Neural progenitor cell (in vitro differentiated cells): ENCODE data around the gene CTNNA3. TPM values are rescaled to one million over a fixed set of nuclear protein-coding genes. Genes with fewer than 3 reads are reported as not detected.

Source experiments
- DNase-seq: peaks from one replicate; pipeline ENCODE4 v3.0.0-alpha.2; 2016; ENCODE audit warnings: low spot score
- H2AFZ ChIP-seq: fragments of 200-600 bp; sonication (generic); replicated peaks from 2 replicates; pipeline ENCODE4 v1.6.1; 2016; ENCODE audit warnings: antibody characterized with exemption
- H3F3A ChIP-seq: fragments of 200-600 bp; sonication (generic); 2 replicates; pipeline ENCODE4 v1.6.1; 2016; ENCODE audit warnings: antibody characterized with exemption, low read depth
- H3K27ac ChIP-seq: fragments of 200-600 bp; sonication (generic); 2 replicates; pipeline ENCODE4 v1.5.1; 2016; ENCODE audit warnings: mild to moderate bottlenecking
- H3K27me3 ChIP-seq: fragments of 200-600 bp; sonication (generic); 2 replicates; pipeline ENCODE4 v1.6.1; 2016; ENCODE audit warnings: mild to moderate bottlenecking, moderate library complexity
- H3K36me3 ChIP-seq: fragments of 200-600 bp; sonication (generic); 2 replicates; pipeline ENCODE4 v1.5.1; 2016
- H3K4me1 ChIP-seq: fragments of 200-600 bp; sonication (generic); 2 replicates; pipeline ENCODE4 v1.6.1; 2016; ENCODE audit warnings: mixed run types
- H3K4me2 ChIP-seq: fragments of 200-600 bp; sonication (generic); 2 replicates; pipeline ENCODE4 v1.6.1; 2016
- H3K4me3 ChIP-seq: fragments of 200-600 bp; sonication (generic); 2 replicates; pipeline ENCODE4 v1.5.1; 2016
- H3K79me2 ChIP-seq: fragments of 200-600 bp; sonication (generic); 2 replicates; pipeline ENCODE4 v1.6.1; 2016; ENCODE audit warnings: low read depth
- H3K9ac ChIP-seq: fragments of 200-600 bp; sonication (generic); 2 replicates; pipeline ENCODE4 v1.6.1; 2016
- H3K9me3 ChIP-seq: fragments of 200-600 bp; sonication (generic); 2 replicates; pipeline ENCODE4 v1.5.1; 2016; ENCODE audit warnings: low read depth
- H4K20me1 ChIP-seq: fragments of 200-600 bp; sonication (generic); 2 replicates; pipeline ENCODE4 v1.6.1; 2016; ENCODE audit warnings: low read depth
- H3K27ac Mint-ChIP-seq: 3 replicates; pipeline ENCODE4 v1.8.0; 2021; ENCODE audit warnings: mixed read lengths
- H3K27me3 Mint-ChIP-seq: 2 replicates; pipeline ENCODE4 v1.8.0; 2022; ENCODE audit warnings: low read depth, mild to moderate bottlenecking, inconsistent platforms, moderate library complexity, mixed read lengths; ENCODE audit not compliant: insufficient read depth
- H3K36me3 Mint-ChIP-seq: 3 replicates; pipeline ENCODE4 v1.8.0; 2021; ENCODE audit warnings: mixed read lengths
- H3K4me1 Mint-ChIP-seq: 3 replicates; pipeline ENCODE4 v1.8.0; 2021; ENCODE audit warnings: mixed read lengths
- H3K4me3 Mint-ChIP-seq: 3 replicates; pipeline ENCODE4 v1.8.0; 2021; ENCODE audit warnings: mild to moderate bottlenecking, moderate library complexity, mixed read lengths
- H3K9me3 Mint-ChIP-seq: 3 replicates; pipeline ENCODE4 v1.8.0; 2020; ENCODE audit warnings: mixed read lengths
- EZH2 ChIP-seq: fragments of 200-600 bp; sonication (generic); IDR thresholded peaks from 2 replicates; pipeline ENCODE4 v1.6.1; 2017; ENCODE audit warnings: antibody characterized with exemption, mild to moderate bottlenecking, moderate library complexity
- EZH2phosphoT487 ChIP-seq: fragments of 200-600 bp; sonication (generic); IDR thresholded peaks from 2 replicates; pipeline ENCODE4 v1.6.1; 2017; ENCODE audit warnings: antibody characterized with exemption
- total RNA-seq: library from RNA; depleted of rRNA; stranded (reverse); fragments of >200 nt; gene quantifications from 2 replicates; pipeline ENCODE4 v1.2.3, GENCODE V29; 2015; ENCODE audit warnings: low replicate concordance
- TF ChIP-seq, protein P1 (sequence below): fragments of 200-600 bp; sonication (generic); IDR thresholded peaks from 2 replicates; pipeline ENCODE4 v1.5.1; 2017; ENCODE audit warnings: antibody characterized with exemption, mild to moderate bottlenecking

Gene CTNNA3
- total RNA-seq, 1 donor from 2014 or later = 12.9 TPM

DNA sequence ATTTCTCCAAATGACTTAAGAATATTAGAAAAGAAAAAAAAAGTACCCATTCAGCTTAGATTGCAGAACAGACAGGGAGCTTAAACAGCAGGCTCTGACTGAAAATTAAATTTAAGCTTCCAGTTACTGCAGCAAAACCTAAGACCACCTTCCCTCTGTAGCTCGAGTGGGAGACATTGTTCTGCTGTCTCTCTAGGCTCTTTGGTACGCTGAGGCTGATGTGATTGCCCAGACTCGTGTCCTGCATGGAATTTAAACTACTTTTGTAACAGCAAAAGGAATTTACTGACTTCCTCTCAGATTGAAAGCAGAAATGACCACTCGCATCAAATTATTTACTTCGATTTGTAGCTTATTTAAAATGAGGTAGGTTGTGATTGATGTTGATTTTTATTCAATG, 645.6 kb downstream of the CTNNA3 start:
- H3K36me3 ChIP-seq = no peaks in the 10 kb centered on the region
- no peak overlapping the region for H3K4me3 ChIP-seq
- no peaks in the 10 kb centered on the region for H3F3A ChIP-seq
- no peaks in the 10 kb centered on the region for H4K20me1 ChIP-seq
- H3K9me3 ChIP-seq = no peaks in the 10 kb centered on the region
- no peaks in the 10 kb centered on the region for H3K36me3 Mint-ChIP-seq
- no peak for DNase-seq
- H3K9me3 Mint-ChIP-seq = no peaks in the 10 kb centered on the region
- no peak overlapping the region for H2AFZ ChIP-seq
- no peaks in the 10 kb centered on the region for H3K27me3 Mint-ChIP-seq
- TF ChIP-seq EZH2phosphoT487 (no peak), EZH2 (no peak)
- TF ChIP-seq, protein P1, sequence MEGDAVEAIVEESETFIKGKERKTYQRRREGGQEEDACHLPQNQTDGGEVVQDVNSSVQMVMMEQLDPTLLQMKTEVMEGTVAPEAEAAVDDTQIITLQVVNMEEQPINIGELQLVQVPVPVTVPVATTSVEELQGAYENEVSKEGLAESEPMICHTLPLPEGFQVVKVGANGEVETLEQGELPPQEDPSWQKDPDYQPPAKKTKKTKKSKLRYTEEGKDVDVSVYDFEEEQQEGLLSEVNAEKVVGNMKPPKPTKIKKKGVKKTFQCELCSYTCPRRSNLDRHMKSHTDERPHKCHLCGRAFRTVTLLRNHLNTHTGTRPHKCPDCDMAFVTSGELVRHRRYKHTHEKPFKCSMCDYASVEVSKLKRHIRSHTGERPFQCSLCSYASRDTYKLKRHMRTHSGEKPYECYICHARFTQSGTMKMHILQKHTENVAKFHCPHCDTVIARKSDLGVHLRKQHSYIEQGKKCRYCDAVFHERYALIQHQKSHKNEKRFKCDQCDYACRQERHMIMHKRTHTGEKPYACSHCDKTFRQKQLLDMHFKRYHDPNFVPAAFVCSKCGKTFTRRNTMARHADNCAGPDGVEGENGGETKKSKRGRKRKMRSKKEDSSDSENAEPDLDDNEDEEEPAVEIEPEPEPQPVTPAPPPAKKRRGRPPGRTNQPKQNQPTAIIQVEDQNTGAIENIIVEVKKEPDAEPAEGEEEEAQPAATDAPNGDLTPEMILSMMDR = no peak
- H3K4me3 Mint-ChIP-seq = no peak overlapping the region
- no peaks in the 10 kb centered on the region for H3K79me2 ChIP-seq
- peaks cover 4% of the 10 kb centered on the region for H3K4me1 Mint-ChIP-seq
- no peak overlapping the region for H3K27ac ChIP-seq
- H3K9ac ChIP-seq = no peak overlapping the region
- H3K27ac Mint-ChIP-seq = no peak overlapping the region
- H3K4me1 ChIP-seq = no peaks in the 10 kb centered on the region
- no peak overlapping the region for H3K4me2 ChIP-seq
- no peaks in the 10 kb centered on the region for H3K27me3 ChIP-seq

DNA sequence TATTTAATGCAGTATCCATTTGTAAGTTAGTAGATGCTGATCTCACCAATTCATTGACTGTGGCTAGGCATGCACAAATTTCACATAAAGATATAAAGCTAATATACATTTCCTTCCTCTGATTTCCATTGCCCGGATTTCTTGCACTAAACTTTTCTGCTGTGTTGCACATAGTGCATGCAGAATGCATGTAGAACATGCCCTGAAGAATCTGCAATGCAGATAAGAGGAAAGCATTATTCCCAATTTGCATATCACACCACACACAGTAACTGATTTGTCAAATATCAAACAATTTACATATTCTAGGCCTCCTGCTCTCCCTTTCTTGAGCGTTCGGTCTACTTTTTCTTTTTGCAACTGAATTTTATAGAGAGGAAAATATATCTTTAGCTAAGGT, 646.0 kb downstream of the CTNNA3 start:
- no peak overlapping the region for H3K4me3 ChIP-seq

DNA sequence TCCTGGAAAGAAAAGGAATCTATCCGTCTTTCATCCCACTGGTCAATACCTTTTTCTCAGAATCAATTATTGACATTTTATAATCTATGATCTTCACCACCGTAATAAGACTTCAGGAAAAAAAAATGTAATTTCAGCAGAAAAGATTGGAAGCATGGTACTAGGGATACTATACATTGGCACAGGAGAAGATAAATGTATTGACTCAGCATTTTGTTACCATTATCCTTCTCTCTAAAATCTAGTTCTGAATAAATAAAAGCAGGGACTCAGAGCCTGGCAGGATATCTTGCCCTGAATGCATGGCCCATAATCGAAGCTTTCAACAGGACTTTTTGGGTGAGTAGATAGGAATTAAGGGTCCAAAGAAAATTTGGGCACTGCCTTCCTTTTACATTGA, 649.5 kb downstream of the CTNNA3 start:
- H3K9me3 ChIP-seq = no peaks in the 10 kb centered on the region
- DNase-seq = no peak
- no peaks in the 10 kb centered on the region for H4K20me1 ChIP-seq
- no peaks in the 10 kb centered on the region for H3K36me3 ChIP-seq
- H3K27ac ChIP-seq = no peak overlapping the region
- H3K4me3 ChIP-seq = no peak overlapping the region
- no peak overlapping the region for H3K4me3 Mint-ChIP-seq
- H3F3A ChIP-seq = no peaks in the 10 kb centered on the region
- H3K9me3 Mint-ChIP-seq = no peaks in the 10 kb centered on the region
- H3K4me1 ChIP-seq = no peaks in the 10 kb centered on the region
- TF ChIP-seq EZH2 = no peak
- TF ChIP-seq EZH2phosphoT487 = no peak
- TF ChIP-seq, protein P1 = no peak
- no peaks in the 10 kb centered on the region for H3K27me3 Mint-ChIP-seq
- no peak overlapping the region for H3K9ac ChIP-seq
- H3K79me2 ChIP-seq = no peaks in the 10 kb centered on the region
- peaks cover 4% of the 10 kb centered on the region for H3K4me1 Mint-ChIP-seq
- H3K27ac Mint-ChIP-seq = no peak overlapping the region
- H3K36me3 Mint-ChIP-seq = no peaks in the 10 kb centered on the region
- H2AFZ ChIP-seq = no peak overlapping the region
- no peaks in the 10 kb centered on the region for H3K27me3 ChIP-seq
- H3K4me2 ChIP-seq = no peak overlapping the region

More for the DNA sequence above, 646.0 kb downstream of the CTNNA3 start:
- Histone ChIP-seq H3K79me2 (no peaks in the 10 kb centered on the region), H3K27me3 (no peaks in the 10 kb centered on the region), H3K9ac (no peak overlapping the region), H3F3A (no peaks in the 10 kb centered on the region), H3K4me1 (no peaks in the 10 kb centered on the region), H2AFZ (no peak overlapping the region), H3K4me2 (no peak overlapping the region), H3K9me3 (no peaks in the 10 kb centered on the region), H3K36me3 (no peaks in the 10 kb centered on the region), H3K27ac (no peak overlapping the region), H4K20me1 (no peaks in the 10 kb centered on the region)
- TF ChIP-seq EZH2 (no peak), EZH2phosphoT487 (no peak)
- TF ChIP-seq, protein P1 = no peak
- Mint-ChIP-seq H3K36me3 (no peaks in the 10 kb centered on the region), H3K27ac (no peak overlapping the region), H3K9me3 (no peaks in the 10 kb centered on the region), H3K4me1 (peaks cover 4% of the 10 kb centered on the region), H3K27me3 (no peaks in the 10 kb centered on the region), H3K4me3 (no peak overlapping the region)
- DNase-seq = no peak
